ENCODE data around the gene CHST11. TPM values are rescaled to one million over a fixed set of nuclear protein-coding genes. Genes with fewer than 3 reads are reported as not detected.

Gene CHST11
- total and polyA plus RNA-seq, 4 donors: 0.57 to 11.1 (median 3.7) TPM

DNA sequence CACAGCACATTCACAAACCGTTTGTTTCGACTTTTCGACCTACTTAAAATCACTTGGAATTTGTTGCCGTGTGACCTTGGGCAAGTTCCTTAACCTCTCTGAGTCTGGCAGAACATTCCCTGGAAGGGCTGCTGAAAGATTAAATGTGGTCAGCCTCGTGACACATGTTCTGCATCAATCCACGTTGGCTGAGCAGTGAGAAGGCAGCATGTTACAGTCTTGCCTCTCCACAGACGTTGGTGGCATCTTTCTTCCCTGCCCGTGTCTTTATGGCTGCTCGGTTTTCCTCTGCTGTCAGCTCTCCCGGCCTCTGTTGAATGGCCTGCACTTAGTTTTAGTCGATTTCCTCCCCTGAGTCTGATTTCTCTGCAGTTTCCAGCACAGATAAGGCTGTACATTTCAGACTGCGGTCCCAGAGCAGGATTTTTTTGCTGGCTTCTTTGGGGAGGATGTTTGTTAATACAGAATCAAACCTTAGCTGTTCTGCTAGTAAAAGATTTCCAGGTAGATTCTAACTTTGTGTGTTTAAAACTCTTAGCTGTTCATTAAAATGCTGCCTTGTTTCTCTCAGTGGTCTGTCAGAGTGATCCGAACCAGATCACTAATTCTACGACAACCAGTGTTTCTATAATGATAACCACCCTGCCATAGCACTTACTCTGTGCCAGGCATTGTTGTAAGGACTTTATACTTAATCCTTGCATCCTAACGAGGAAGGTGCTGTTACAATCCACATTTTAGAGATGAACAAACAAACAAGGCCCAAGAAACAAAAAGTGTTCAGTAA is 217.1 kb downstream of the CHST11 start:
- no peak for TF ChIP-seq TAF1 (conservative IDR thresholded peaks at IDR 0.05)
- TF ChIP-seq NR2F2 (IDR thresholded peaks at IDR 0.05): peak; percentile 73
- TF ChIP-seq RAD21 (IDR thresholded peaks at IDR 0.05): peak in 1 of 2 donors; percentile 4
- WGBS: 76% methylated on average over 15 of the region's 15 CpGs
- no peak overlapping the region for H3K4me3 ChIP-seq (ENCODE audit: low read depth in 1 of 3, low read length in 3 of 3)
- H3K27me3 ChIP-seq (ENCODE audit: control insufficient read depth in 4 of 4, insufficient read depth in 4 of 4, low read length in 3 of 4): no peaks in the 10 kb centered on the region
- DNase-seq (ENCODE audit: low spot score): no peak
- no peaks in the 10 kb centered on the region for H3K9me3 ChIP-seq (ENCODE audit: control insufficient read depth in 4 of 4, low read length in 3 of 4)
- no peak overlapping the region for H3K9ac ChIP-seq (ENCODE audit: low read depth in 1 of 2, low read length in 2 of 2)
- H3K27ac ChIP-seq (ENCODE audit: low read depth in 1 of 2, low read length in 2 of 2): no peak overlapping the region
- H3K36me3 ChIP-seq (ENCODE audit: control insufficient read depth in 4 of 4, insufficient read depth in 3 of 4, low read depth in 1 of 4, low read length in 3 of 4): no peaks in the 10 kb centered on the region
- peaks cover 0 to 15% (median 6%) of the 10 kb centered on the region in 4 donors for H3K4me1 ChIP-seq (ENCODE audit: control insufficient read depth in 4 of 4, insufficient read depth in 4 of 4, low read length in 3 of 4)

- Histone ChIP-seq H3K36me3 (ENCODE audit: control insufficient read depth in 4 of 4, insufficient read depth in 3 of 4, low read depth in 1 of 4, low read length in 3 of 4) (no peaks in the 10 kb centered on the region), H3K9me3 (ENCODE audit: control insufficient read depth in 4 of 4, low read length in 3 of 4) (no peaks in the 10 kb centered on the region), H3K27me3 (ENCODE audit: control insufficient read depth in 4 of 4, insufficient read depth in 4 of 4, low read length in 3 of 4) (no peaks in the 10 kb centered on the region), H3K4me3 (ENCODE audit: low read depth in 1 of 3, low read length in 3 of 3) (no peak overlapping the region), H3K9ac (ENCODE audit: low read depth in 1 of 2, low read length in 2 of 2) (no peak overlapping the region), H3K27ac (ENCODE audit: low read depth in 1 of 2, low read length in 2 of 2) (no peak overlapping the region), H3K4me1 (ENCODE audit: control insufficient read depth in 4 of 4, insufficient read depth in 4 of 4, low read length in 3 of 4) (peaks cover 0 to under 1% (median 0%) of the 10 kb centered on the region in 4 donors)
- TF ChIP-seq, protein P1, sequence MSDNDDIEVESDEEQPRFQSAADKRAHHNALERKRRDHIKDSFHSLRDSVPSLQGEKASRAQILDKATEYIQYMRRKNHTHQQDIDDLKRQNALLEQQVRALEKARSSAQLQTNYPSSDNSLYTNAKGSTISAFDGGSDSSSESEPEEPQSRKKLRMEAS (IDR thresholded peaks at IDR 0.05): no peak
- TF ChIP-seq, protein P2, sequence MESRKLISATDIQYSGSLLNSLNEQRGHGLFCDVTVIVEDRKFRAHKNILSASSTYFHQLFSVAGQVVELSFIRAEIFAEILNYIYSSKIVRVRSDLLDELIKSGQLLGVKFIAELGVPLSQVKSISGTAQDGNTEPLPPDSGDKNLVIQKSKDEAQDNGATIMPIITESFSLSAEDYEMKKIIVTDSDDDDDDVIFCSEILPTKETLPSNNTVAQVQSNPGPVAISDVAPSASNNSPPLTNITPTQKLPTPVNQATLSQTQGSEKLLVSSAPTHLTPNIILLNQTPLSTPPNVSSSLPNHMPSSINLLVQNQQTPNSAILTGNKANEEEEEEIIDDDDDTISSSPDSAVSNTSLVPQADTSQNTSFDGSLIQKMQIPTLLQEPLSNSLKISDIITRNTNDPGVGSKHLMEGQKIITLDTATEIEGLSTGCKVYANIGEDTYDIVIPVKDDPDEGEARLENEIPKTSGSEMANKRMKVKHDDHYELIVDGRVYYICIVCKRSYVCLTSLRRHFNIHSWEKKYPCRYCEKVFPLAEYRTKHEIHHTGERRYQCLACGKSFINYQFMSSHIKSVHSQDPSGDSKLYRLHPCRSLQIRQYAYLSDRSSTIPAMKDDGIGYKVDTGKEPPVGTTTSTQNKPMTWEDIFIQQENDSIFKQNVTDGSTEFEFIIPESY (IDR thresholded peaks at IDR 0.05): no peak
- TF ChIP-seq YY1 (IDR thresholded peaks at IDR 0.05) (no peak), RXRA (IDR thresholded peaks at IDR 0.05) (no peak), JUND (IDR thresholded peaks at IDR 0.05) (no peak), RAD21 (IDR thresholded peaks at IDR 0.05) (no peak), FOXA2 (IDR thresholded peaks at IDR 0.05) (no peak), FOXA1 (IDR thresholded peaks at IDR 0.05) (no peak), GABPA (IDR thresholded peaks at IDR 0.05 in 1 of 2, conservative IDR thresholded peaks at IDR 0.05 in 1 of 2) (no peak), NR2F2 (IDR thresholded peaks at IDR 0.05) (no peak), SP1 (IDR thresholded peaks at IDR 0.05) (no peak)
- TF ChIP-seq, protein P3, sequence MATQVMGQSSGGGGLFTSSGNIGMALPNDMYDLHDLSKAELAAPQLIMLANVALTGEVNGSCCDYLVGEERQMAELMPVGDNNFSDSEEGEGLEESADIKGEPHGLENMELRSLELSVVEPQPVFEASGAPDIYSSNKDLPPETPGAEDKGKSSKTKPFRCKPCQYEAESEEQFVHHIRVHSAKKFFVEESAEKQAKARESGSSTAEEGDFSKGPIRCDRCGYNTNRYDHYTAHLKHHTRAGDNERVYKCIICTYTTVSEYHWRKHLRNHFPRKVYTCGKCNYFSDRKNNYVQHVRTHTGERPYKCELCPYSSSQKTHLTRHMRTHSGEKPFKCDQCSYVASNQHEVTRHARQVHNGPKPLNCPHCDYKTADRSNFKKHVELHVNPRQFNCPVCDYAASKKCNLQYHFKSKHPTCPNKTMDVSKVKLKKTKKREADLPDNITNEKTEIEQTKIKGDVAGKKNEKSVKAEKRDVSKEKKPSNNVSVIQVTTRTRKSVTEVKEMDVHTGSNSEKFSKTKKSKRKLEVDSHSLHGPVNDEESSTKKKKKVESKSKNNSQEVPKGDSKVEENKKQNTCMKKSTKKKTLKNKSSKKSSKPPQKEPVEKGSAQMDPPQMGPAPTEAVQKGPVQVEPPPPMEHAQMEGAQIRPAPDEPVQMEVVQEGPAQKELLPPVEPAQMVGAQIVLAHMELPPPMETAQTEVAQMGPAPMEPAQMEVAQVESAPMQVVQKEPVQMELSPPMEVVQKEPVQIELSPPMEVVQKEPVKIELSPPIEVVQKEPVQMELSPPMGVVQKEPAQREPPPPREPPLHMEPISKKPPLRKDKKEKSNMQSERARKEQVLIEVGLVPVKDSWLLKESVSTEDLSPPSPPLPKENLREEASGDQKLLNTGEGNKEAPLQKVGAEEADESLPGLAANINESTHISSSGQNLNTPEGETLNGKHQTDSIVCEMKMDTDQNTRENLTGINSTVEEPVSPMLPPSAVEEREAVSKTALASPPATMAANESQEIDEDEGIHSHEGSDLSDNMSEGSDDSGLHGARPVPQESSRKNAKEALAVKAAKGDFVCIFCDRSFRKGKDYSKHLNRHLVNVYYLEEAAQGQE (IDR thresholded peaks at IDR 0.05): no peak
- TF ChIP-seq, protein P4, sequence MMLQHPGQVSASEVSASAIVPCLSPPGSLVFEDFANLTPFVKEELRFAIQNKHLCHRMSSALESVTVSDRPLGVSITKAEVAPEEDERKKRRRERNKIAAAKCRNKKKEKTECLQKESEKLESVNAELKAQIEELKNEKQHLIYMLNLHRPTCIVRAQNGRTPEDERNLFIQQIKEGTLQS (IDR thresholded peaks at IDR 0.05): no peak
- no peak for DNase-seq (ENCODE audit: low spot score)
- 88% methylated on average over 8 of the region's 8 CpGs for WGBS
These were observed 219.9 kb downstream of the CHST11 start for GRCh38 chr12:104676636-104677035.

Measured in liver (tissue), 9 donors.